Measurements from ENCODE around the gene RFXANK.
A peak's percentile ranks its signal among the peaks of the same experiment; 100 is the strongest.
"Not testable (repeated sequence)": the region's sequence is repeated elsewhere in the genome, so short reads cannot be mapped to it uniquely, and the experiment has no call there.

The RFXANK gene

DNA sequence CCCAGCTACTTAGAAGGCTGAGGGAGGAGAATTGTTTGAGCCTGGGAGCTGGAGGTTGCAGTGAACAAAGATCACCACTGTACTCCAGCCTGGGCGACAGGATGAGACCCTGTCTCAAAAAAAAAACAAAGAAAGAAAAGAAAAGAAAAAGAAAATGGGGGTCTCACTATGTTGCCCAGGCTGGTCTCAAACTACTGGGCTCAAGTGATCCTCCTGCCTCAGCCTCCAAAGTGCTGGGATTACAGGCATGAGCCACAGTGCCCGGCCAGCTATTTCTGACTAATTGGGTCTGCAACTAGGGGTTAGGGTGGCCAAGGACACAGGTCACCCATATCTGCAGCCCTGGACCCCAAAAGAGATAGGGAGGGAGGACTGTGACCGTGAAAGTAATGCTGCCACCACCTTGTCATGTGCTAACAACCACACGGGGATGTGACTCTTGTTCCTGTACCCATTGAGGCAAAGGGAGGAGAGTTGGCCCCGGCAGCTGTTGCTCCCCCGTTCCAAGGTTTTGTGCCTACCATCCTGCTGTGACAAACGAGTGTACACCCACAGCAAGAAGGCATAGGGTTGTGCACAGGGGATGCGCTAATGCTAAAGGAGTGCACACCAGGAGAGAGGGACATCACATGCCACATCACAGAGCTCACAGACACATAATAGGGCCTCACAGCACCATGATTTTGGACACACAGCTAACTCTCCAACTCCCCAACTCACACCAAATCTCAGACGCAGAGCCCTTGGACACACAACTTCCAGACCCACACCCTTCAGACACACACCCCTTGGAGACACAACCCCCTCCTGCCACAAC is 22.6 kb upstream of the RFXANK start:
- FAIRE-seq (no peak), DNase-seq (ENCODE audit: low spot score) (no peak)

DNA sequence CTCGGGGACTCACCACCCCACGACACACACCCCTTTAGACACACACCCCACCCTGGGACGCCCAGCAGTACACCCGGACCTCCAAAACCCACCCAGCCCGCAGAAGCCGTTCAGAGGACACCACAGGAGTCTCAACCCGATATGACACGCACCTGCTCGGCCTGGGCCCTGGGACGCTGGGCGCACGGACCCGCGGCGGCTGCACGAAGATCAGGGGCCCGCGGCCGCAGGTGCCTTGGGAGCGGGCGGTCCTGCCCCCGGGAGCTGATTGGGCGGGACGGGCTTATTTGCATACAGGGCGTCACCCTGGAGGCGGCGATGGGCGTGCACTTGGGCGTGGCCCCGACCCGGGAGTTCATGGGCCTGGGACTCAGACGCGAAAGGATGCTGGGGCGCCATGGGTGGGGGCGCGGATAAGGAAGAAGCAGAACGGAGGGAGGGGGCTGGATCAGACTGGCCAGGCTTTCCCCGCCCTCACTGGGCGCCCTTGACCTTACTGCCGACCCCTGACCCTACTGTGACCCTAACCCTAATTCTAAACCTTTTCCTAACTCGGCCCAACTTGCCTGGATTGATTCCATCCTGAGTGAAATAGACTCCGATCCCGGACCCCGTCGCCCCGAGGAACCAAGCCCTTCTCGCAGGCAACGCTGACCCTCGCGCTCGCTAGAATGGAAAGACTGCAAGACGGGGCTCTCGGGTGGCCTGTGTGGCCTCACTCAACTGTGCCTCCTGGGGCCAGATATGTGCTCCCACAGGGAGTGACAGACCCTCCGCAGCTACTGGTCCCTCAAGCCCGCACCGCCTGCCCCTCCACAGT is 21.8 kb upstream of the RFXANK start, which contains the start of gene MEF2B:
TSS of gene MEF2B (minus strand) at position 211 of the 820 bp plus-strand sequence. CDS start 19,528 bp downstream, outside the sequence.
- DNase-seq (ENCODE audit: low spot score) (no peak), FAIRE-seq (no peak)

DNA sequence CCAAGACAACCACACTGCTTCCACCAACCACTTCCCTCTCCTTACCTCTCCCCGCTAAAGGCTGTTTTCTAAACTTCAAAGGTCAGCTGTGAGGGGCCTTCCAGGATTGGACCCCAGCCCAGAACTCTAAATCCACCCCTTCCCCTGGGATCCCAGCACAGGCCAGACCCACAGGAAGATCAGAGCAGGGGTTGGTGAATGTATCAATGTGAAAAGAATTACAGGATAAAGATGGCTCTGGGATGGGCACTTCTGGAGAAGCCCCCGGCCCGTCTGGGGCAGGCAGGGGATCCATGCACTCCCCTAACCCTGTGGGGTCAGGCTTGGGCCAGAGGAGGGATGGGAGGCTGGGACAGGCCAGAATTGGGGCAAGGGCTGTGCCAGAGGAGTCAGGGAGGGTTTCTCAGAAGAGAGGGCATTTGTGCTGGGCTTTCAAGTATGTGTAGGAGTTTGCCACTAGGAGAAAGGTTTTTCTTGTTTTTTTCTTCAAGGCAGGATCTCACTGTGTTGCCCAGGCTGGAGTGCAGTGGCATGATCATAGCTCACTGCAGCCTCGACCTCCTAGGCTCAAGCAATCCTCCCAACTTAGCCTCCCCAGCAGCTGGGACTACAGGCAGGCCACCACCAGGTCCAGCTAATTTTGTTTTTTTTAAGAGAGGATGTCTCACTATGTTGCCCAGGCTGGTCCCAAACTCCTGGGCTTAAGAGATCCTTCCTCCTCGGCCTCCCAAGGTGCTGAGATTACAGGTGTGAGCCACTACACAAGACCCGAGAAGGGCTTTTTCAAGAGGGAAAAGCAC is 21.0 kb upstream of the RFXANK start:
- FAIRE-seq: no peak
- no peak for DNase-seq (ENCODE audit: low spot score)

DNA sequence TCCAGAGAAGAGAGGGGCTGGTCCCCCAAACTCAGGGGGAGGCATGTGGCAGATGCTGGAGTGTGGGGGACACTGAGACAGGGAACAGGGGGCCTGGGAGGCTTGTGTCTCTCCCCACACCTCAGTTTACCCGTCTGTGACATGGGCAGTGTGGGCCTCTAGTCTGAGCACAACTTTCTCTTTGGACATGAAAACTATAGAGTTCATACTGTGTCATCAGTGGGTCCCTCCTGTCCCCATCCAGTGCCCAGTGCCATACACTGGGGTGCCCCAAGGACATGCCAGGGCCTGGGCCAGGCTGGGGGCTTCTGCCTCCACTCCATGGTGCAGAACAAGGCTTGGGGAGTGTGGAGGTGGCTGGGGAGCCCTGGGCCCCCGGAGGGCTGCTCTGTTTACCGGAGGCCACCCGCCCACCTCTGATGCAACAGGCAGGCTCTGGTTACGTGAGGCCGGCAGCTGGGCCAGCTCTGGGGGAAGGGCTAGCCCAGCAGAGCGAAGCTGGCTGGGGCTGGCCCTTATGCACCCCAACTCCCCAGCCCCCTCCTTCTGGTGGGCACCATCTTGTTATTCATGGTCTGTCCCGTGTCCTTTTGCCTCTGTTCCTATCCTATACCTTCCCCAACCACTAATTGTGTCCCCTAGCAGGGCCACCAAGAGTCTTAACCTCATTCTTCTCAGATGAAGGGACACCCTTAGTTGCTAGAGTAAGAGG is 20.1 kb upstream of the RFXANK start:
- DNase-seq (ENCODE audit: low spot score) (no peak), FAIRE-seq (no peak)

DNA sequence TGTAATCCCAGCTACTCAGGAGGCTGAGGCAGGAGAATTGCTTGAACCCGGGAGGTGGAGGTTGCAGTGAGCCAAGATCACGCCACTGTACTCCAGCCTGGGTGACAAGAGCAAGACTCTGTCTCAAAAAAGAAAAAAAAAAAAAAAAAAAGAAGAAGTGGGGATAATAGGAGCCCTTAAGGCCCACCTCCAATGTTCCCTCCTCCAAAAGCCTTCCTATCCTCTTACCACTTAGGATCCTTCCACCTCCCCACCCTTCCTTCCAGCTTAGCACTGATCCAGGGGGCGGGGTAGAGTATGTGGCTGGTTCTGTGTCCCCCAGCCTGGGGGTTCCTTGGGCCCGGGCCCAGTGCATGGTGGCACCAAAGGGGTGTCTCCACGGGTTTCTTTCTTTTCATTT is 18.8 kb upstream of the RFXANK start:
- not testable (repeated sequence) for FAIRE-seq; DNase-seq (ENCODE audit: low spot score)

DNA sequence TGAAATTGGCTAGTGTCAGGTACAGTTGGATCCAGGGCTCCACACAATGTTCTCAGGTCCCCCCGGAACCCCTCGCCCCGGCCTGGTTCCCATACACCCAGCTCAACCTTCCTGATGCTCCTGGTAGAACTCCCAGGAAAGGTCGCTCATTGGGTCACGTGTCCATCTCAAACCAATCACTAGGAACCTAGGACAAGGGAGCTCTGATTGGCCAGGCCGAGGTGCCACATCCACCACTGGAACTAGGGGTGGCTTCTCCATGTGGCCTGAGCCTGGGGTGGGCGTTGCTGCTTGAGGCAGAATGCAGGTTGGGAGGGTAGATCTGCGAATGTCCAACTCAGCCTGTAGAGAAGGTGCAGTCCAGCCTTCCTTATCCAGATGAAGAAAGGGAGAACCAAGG is 15.1 kb upstream of the RFXANK start:
- no peak for FAIRE-seq
- no peak for DNase-seq (ENCODE audit: low spot score)

DNA sequence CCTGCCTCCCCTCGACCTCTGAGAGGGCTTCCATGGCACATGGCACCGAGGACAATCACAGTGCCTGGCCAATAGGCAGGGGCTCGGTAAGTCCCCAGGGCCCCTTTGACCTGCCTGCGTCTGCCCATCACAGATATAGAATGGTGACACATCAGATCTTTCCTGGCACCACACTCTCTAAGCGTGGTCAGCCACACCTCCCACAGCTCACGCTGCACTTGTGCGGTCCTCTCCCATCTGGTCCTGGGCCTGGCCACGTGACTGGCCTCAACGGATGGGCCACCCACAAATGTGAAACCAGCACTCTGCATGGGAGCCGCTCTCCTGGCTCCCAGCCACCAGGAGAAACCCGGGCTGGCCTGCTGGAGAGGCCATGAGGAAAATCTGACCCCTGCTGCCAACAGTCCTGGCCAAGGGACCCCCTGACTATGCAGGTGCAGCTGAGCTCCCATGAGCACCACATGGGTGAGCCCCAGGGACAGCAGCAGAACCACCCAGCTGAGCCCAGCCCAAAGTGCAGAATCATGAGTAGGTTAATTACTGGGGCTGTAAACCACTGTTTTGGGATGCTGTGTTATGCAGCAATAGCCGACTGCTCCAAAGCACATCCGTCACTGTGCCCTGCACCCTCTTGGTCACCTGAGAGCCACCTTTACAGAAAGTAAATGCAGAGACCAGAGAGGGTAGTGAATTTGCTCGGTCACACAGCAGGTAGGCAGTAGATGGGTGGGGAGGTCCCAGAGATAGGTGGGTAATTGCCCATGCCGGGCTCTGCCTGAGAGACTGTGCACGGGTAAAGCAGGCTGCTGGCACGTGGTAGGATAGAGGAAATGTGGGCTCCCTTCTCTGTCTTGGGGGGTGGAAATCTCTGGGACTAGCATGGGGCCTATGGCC is 12.3 kb upstream of the RFXANK start:
- FAIRE-seq: no peak
- no peak for DNase-seq (ENCODE audit: low spot score)

DNA sequence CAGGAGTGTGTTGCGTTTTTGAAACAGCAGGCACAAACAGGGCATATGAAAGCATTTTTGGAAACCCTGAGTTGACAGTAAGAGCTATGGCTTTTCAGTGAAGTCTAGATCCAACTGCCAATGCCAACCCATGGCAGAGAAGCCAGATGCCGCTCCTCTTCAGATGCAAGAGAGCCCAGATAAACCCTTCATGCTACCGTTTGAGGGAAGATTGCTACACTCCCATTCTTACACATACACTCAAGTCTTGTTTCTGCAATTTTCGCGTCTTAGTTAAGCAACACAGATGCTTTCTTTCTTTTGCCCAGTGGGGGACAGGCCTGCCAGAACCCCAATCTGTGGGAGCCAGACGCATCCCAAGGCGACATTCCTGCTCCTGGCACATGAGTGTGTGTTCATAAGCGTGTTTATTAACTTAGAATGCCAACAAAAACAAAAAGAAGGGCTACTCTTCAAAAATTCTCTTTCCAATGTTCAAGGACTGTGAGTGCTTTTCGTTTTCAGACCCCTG is 10.5 kb upstream of the RFXANK start:
- FAIRE-seq: no peak

DNA sequence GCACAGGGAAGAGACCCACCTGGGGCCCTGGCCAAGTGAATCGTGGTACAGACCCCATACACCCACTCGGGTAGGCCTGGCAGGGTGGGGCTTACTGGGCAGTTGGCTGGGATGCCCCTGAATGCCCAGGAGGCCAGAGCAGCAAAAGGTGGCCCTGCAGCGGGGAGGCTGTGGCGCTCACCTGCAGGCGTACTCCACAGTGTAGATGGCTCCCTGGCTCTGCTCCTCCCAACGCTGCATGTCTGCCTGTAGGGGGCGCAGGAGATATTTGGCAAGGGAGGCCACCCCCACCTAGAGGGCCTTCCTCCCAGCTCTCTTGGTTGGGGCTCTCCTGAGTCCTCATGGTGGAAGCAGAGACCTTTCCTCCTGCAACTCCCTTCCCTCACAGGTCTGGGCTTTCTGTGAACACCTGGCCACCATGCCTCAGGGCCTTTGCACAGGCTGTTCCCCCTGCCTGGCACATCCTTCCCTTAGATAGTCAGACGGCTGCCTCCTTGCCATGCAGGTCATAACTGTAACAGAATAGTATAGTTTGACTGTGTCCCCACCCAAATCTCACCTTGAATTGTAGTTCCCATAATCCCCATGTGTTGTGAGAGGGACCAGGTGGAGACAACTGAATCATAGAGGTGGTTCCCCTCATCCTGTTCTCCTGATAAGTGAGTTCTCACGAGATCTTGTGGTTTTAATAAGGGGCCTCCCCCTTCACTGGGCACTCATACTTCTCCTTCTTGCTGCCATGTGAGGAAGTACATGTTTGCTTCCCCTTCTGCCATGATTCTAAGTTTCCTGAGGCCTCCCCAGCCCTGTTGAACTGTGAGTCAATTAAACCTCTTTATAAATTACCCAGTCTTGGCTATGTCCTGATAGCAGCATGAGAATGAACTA is 6.0 kb upstream of the RFXANK start:
- peak; percentile 27 for DNase-seq (ENCODE audit: low spot score)
- no peak for FAIRE-seq

More for the DNA sequence above, 10.5 kb upstream of the RFXANK start:
- no peak for DNase-seq (ENCODE audit: low spot score)

DNA sequence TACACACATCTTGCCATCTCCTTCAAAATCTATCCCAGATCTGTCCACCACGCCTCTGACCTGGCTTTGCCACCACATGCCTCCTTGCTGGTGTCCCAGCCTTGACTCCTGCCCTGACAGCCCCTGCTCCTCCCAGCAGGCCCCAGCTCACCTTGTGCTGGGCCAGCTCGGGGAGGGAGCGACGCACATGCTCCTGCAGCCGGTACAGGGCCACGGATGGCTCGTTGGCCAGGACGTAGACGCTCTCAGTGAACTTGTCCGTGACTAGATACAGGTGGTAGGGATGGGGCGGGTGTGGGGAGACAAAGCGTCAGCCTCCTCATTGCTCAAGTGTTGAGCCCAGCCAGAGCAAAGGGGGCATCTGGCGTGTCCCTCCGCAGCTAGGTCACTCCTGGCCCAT is 5.3 kb upstream of the RFXANK start:
- DNase-seq (ENCODE audit: low spot score) (no peak), FAIRE-seq (no peak)

DNA sequence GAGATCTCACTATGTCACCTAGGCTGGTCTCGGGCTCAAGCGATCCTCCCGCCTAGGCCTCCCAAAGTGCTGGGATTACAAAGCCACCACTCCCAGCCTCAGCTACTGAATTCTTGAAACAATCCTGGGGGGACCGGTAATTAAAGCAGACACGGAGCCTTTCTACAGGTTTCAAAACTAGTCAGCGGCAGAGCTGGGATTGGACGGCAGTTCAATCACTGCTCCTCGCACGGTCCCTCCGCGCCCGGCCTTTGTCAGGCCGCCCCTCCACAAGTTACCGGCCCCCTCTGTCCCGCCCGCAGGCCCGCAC is 335 bp upstream of the RFXANK start:
- FAIRE-seq: no peak
- DNase-seq (ENCODE audit: low spot score): no peak

DNA sequence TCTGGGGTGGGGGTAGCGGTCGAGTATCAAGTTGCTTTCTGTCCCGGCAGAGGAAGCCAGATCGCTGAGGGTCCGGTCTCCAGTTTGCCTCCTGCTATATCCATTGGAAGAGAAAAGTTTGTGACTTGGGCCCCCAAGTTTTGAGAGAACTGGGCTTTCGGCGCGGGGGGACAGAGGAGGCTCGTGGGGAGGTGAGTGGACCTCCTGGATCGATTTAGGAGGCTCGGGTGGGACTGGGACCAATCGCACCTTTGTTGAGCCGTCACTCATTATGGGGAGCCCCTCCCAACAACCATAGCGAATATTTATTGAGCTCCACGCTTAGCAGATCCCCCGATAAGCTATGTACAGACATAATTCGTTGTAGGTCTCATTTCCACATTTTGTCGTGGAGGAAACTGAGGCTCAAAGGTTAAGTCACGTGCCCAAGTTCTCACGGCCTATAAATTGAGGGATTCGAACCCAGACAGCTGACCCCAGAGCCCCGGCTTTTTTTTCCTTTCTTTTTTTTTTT is 909 bp downstream of the RFXANK start:
- no peak for DNase-seq (ENCODE audit: low spot score)
- no peak for FAIRE-seq

DNA sequence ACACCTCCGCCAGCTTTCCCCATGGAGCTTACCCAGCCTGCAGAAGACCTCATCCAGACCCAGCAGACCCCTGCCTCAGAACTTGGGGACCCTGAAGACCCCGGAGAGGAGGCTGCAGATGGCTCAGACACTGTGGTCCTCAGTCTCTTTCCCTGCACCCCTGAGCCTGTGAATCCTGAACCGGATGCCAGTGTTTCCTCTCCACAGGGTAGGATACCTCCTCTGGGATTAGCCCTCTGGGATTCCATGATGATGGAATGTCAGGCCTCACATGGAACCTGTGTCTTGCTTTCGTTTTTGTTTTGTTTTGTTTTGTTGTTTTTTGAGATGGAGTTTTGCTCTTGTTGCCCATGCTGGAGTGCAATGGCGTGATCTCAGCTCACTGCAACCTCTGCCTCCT is 1.9 kb downstream of the RFXANK start:
- no peak for FAIRE-seq
- DNase-seq (ENCODE audit: low spot score): no peak

DNA sequence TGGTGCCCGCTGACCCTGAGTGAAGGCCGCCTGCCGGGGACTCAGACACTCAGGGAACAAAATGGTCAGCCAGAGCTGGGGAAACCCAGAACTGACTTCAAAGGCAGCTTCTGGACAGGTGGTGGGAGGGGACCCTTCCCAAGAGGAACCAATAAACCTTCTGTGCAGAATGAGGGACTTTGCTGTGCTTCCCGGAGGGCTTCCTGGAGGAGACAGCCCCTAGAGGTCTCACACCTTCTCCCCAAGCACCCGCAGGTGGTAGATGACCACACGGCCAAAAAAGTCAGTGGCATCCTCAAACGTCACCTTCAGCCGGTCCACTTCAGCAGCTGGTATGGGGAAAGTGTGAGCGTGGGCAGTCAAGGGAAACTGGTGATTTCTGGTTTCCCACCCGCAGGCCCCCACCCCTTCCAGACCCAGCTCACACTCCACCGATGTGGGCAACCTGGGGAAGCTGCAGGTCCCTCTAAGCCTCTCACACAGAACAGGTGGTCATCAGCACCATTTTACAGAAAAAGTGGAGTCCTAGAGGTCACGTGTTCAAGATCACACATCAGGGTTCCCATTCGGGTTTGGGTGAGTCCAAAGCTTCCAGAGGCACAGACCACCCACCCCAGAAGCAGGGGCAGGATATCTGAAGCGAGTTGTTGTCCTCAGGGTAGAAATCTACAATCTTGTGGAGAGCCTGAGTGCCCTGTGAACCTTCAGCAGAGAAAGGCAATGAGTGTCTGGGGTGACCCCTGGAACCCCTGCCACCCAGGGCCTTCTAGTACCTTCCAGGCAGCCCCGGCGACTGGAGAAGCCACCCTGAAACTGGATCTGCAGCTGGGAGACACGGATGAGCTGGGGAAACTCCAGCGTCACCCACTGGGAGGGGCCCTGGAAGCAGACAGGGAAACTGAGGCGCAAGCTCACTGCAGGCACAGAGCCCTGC is 9.9 kb downstream of the RFXANK start:
- FAIRE-seq (no peak), DNase-seq (ENCODE audit: low spot score) (no peak)

DNA sequence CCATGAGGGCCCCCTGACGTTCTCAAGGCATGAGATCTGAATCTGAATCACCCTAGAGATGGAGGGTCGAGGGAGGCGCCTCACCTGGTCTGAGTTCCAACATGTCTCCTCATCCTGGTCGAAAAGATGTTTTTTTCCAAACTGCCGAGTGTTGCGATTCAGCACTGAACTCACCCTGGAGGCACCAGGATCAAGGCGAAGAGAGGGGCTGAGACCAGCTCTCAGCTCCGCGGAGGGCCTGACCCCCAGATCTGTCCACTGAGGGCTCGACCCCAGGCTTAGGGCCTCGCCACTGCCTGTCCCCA is 10.6 kb downstream of the RFXANK start:
- no peak for DNase-seq (ENCODE audit: low spot score)
- FAIRE-seq: no peak

DNA sequence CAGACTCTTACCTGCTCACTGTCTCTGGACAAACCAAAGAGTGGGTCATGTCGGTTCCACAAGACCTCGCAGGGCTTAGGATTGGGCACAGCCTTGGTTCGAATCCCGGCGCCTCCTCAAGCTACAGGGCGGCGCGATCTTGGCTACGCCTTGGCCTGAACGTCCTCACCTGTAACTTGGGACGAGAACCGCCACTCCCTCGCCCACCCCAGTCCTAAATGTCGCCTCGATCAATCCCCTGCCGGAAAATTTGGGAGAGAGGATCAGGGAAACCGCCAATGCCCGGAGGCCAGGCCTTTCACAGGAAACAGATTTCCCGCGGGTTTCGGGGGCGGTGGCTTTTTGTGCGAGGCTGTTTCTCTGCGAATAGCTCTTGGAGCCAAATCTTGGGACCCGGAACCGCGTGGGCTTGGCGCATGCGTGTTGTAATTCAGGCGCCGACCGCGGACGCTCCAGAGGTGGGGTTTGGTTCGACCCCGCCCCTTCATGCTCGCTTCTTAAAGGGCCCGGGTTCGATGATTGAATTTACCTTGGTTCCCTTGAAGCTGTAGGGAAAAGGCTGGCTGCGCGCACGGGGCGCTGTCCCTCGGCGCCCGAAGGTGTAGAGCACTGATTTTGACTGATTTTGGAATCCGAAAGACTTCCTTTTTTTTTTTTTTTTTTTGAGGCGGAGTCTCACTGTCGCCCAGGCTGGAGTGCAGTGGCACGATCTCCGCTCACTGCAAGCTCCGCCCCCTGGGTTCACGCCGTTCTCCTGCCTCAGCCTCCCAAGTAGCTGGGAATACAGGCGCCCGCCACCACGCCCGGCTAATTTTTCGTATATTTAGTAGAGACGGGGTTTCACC is 11.2 kb downstream of the RFXANK start, which contains the start of gene NR2C2AP:
TSS of gene NR2C2AP (minus strand) at position 403 of the 845 bp plus-strand sequence. CDS start at position 49, 354 bp downstream.
- no peak for FAIRE-seq
- DNase-seq (ENCODE audit: low spot score): peak; percentile 92

DNA sequence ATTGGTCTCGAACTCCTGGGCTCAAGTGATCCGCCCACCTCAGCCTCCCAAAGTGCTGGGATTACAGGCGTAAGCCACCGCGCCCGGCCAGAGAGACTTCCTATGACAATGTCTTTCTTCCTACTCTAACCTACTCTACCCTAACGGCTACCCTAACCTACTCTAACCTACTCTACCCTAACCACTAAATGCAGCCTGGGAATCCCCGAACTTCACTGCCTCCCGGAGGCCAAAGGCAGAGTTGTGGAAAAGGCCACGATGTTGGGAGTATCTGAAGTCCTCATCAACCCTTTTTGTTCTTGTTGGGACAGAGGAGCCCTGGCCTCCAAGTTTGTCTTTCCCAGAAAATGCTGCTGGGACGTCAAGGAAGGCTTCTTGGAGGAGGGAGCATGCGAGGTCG is 12.1 kb downstream of the RFXANK start:
- FAIRE-seq (no peak), DNase-seq (ENCODE audit: low spot score) (no peak)
